Liver (tissue), 9 donors: ENCODE data around the gene DSE. TPM values are rescaled to one million over a fixed set of nuclear protein-coding genes. Genes with fewer than 3 reads are reported as not detected.
A peak's percentile ranks its signal among the peaks of the same experiment; 100 is the strongest.

Experiments
- DNase-seq: peaks from one replicate; pipeline ENCODE4 v3.0.0-alpha.2; 2017; ENCODE audit warnings: low spot score
- H3K27ac ChIP-seq, 2 donors: one replicate each; pipeline ENCODE4 v1.7.0; 2013; ENCODE audit warnings: inconsistent platforms in 2 of 2, low read length in 2 of 2, control low read depth in 1 of 2, low read depth in 1 of 2, mild to moderate bottlenecking in 1 of 2
- H3K27me3 ChIP-seq, 4 donors: one replicate each; pipeline versions ENCODE4 v1.6.1 to v1.7.0; 2013; ENCODE audit warnings: low read length in 3 of 4, inconsistent platforms in 1 of 4, mild to moderate bottlenecking in 1 of 4, moderate library complexity in 1 of 4; ENCODE audit not compliant: control insufficient read depth in 4 of 4, insufficient read depth in 4 of 4
- H3K36me3 ChIP-seq, 4 donors: one replicate each; pipeline versions ENCODE4 v1.6.1 to v1.7.0; 2013; ENCODE audit warnings: low read length in 3 of 4, mild to moderate bottlenecking in 3 of 4, low read depth in 1 of 4, moderate library complexity in 1 of 4; ENCODE audit not compliant: control insufficient read depth in 4 of 4, insufficient read depth in 3 of 4
- H3K4me1 ChIP-seq, 4 donors: one replicate each; pipeline versions ENCODE4 v1.6.1 to v1.7.0; 2013; ENCODE audit warnings: low read length in 3 of 4, mild to moderate bottlenecking in 3 of 4, moderate library complexity in 1 of 4; ENCODE audit not compliant: control insufficient read depth in 4 of 4, insufficient read depth in 4 of 4
- H3K4me3 ChIP-seq, 3 donors: one replicate each; pipeline versions ENCODE4 v1.6.1 to v1.7.0; 2013; ENCODE audit warnings: low read length in 3 of 3, control low read depth in 1 of 3, low read depth in 1 of 3, mild to moderate bottlenecking in 1 of 3
- H3K9ac ChIP-seq, 2 donors: one replicate each; pipeline ENCODE4 v1.7.0; 2013; ENCODE audit warnings: low read length in 2 of 2, mild to moderate bottlenecking in 2 of 2, moderate library complexity in 2 of 2, control low read depth in 1 of 2, low read depth in 1 of 2
- H3K9me3 ChIP-seq, 4 donors: one replicate each; pipeline versions ENCODE4 v1.6.1 to v1.7.0; 2013; ENCODE audit warnings: low read length in 3 of 4; ENCODE audit not compliant: control insufficient read depth in 4 of 4
- EGR1 ChIP-seq, 2 donors: IDR thresholded peaks; 2 replicates each; pipeline ENCODE4 v1.6.1; 2016 to 2018; ENCODE audit warnings: antibody characterized with exemption in 2 of 2, low read depth in 2 of 2
- FOXA1 ChIP-seq: IDR thresholded peaks from 2 replicates; pipeline ENCODE4 v1.6.1; 2016; ENCODE audit warnings: antibody characterized with exemption
- FOXA2 ChIP-seq: IDR thresholded peaks from 2 replicates; pipeline ENCODE4 v1.6.1; 2016; ENCODE audit warnings: antibody characterized with exemption
- GABPA ChIP-seq, 2 donors: IDR thresholded peaks in 1 of 2; conservative IDR thresholded peaks in 1 of 2; 2 replicates each; pipeline ENCODE4 v1.6.1; 2016; ENCODE audit warnings: antibody characterized with exemption in 2 of 2, mild to moderate bottlenecking in 1 of 2, moderate library complexity in 1 of 2
- HNF4A ChIP-seq, 2 donors: conservative IDR thresholded peaks; 2 replicates each; pipeline ENCODE4 v1.6.1; 2016; ENCODE audit warnings: antibody characterized with exemption in 2 of 2, mild to moderate bottlenecking in 2 of 2
- HNF4G ChIP-seq: IDR thresholded peaks from 2 replicates; pipeline ENCODE4 v1.6.1; 2016; ENCODE audit warnings: antibody characterized with exemption
- JUND ChIP-seq, 2 donors: IDR thresholded peaks; 2 replicates each; pipeline ENCODE4 v1.6.1; 2016; ENCODE audit warnings: antibody characterized with exemption in 2 of 2
- NR2F2 ChIP-seq: IDR thresholded peaks from 2 replicates; pipeline ENCODE4 v1.6.1; 2016; ENCODE audit warnings: antibody characterized with exemption
- RAD21 ChIP-seq, 2 donors: IDR thresholded peaks; 2 replicates each; pipeline ENCODE4 v1.6.1; 2016; ENCODE audit warnings: antibody characterized with exemption in 2 of 2, mild to moderate bottlenecking in 2 of 2
- RXRA ChIP-seq, 2 donors: IDR thresholded peaks; 2 replicates each; pipeline ENCODE4 v1.6.1; 2017 to 2018; ENCODE audit warnings: antibody characterized with exemption in 2 of 2, mild to moderate bottlenecking in 1 of 2
- SP1 ChIP-seq: IDR thresholded peaks from 2 replicates; pipeline ENCODE4 v1.6.1; 2018; ENCODE audit warnings: antibody characterized with exemption, mild to moderate bottlenecking
- TAF1 ChIP-seq: conservative IDR thresholded peaks from 2 replicates; pipeline ENCODE4 v1.6.1; 2016; ENCODE audit warnings: antibody characterized with exemption, mild to moderate bottlenecking
- YY1 ChIP-seq: IDR thresholded peaks from 2 replicates; pipeline ENCODE4 v1.6.1; 2016; ENCODE audit warnings: antibody characterized with exemption, mild to moderate bottlenecking
- WGBS: extraction: QIAGEN DNeasy Blood & Tissue Kit; methylation state at CpG from one replicate; pipeline ENCODE4 v1.1.7; 2013; 5-methylcytosine and 5-hydroxymethylcytosine counted together
- polyA plus RNA-seq, 2 donors: library from polyadenylated mRNA; stranded (reverse) in 1 of 2; unstranded in 1 of 2; fragments of 200-250 nt in 1 of 2; fragments of >200 nt in 1 of 2; fragmentation: Nextera tagmentation in 1 of 2; extraction: Ambion mirVana in 1 of 2; gene quantifications; one replicate each; pipeline versions ENCODE4 v1.2.1 to v1.2.3, GENCODE V29; 2013 to 2015
- total RNA-seq, 2 donors: library from RNA; depleted of rRNA; stranded (reverse); fragments of >200 nt; gene quantifications; one replicate each; pipeline ENCODE4 v1.2.3, GENCODE V29; 2014
- TF ChIP-seq, protein P1 (sequence below): fragments of 150-350 bp; IDR thresholded peaks from 2 replicates; pipeline ENCODE4 v1.5.1; 2017; ENCODE audit warnings: improper control_type of control experiment, low read depth, low read length; ENCODE audit not compliant: missing input control
- TF ChIP-seq, protein P2 (sequence below): IDR thresholded peaks from 2 replicates; pipeline ENCODE4 v1.6.1; 2016; ENCODE audit warnings: antibody characterized with exemption
- TF ChIP-seq, protein P3 (sequence below): IDR thresholded peaks from 2 replicates; pipeline ENCODE4 v1.6.1; 2016; ENCODE audit warnings: antibody characterized with exemption
- donor health status: healthy.
- donor health status: healthy.
- donor health status: healthy.
- donor health status: healthy.
- donor health status: healthy.

DSE gene
- total and polyA plus RNA-seq, 4 donors, result 5.5 to 22.8 (median 9.6) TPM

DNA sequence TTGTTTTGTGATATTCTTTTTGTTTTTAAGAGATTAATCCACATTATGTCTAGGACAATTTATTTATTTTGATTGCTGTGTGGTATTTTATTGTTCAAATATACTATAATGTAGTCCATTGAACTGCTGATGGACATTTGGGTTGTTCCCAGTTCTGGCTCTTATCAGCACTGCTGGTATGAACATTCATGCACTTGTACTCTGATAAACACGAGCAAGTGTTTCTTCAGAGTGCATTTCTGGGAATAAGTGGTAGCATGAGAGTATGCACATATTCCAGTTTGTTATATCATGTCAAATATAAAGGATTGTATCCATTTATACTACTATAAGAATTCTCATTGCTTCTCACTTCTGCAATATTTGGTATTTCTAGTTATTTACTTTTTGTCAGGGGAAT is 97.5 kb downstream of the DSE start:
- H3K4me1 ChIP-seq, result no peaks in the 10 kb centered on the region
- TF ChIP-seq NR2F2, result no peak
- no peaks in the 10 kb centered on the region for H3K36me3 ChIP-seq
- no peaks in the 10 kb centered on the region for H3K9me3 ChIP-seq
- no peak overlapping the region for H3K9ac ChIP-seq
- no peaks in the 10 kb centered on the region for H3K27me3 ChIP-seq
- no peak for DNase-seq
- WGBS, result 61% methylated on average over 1 of the region's 1 CpG
- H3K4me3 ChIP-seq, result no peak overlapping the region
- H3K27ac ChIP-seq, result no peak overlapping the region

DNA sequence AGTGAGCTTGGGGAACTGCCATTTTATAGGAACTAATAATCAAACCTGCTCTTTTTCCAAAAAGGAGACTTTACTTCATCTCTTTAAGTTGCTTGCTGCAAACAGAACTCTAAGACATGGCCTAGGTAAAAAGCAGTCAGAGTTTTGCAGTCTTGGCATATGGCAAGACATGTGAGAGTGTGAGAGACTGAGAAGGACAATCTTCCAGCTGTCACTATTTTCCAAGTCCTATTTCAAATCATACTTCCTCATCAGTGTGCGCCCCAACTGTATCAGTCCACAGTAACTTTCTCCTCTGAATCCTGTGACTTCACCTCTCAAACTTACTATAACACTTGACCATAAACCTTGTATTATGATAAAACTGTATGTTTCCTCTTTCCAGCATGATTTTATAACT is 100.8 kb downstream of the DSE start:
- Histone ChIP-seq H3K9me3 (no peaks in the 10 kb centered on the region), H3K9ac (no peak overlapping the region), H3K4me3 (no peak overlapping the region), H3K27ac (no peak overlapping the region), H3K27me3 (no peaks in the 10 kb centered on the region), H3K36me3 (no peaks in the 10 kb centered on the region), H3K4me1 (no peaks in the 10 kb centered on the region)
- 93% methylated on average over 1 of the region's 1 CpG for WGBS
- TF ChIP-seq YY1, result no peak
- no peak for TF ChIP-seq RXRA (IDR thresholded peaks at IDR 0.05)
- no peak for TF ChIP-seq NR2F2
- TF ChIP-seq JUND (IDR thresholded peaks at IDR 0.05), result no peak
- no peak for TF ChIP-seq FOXA2
- no peak for TF ChIP-seq SP1
- no peak for TF ChIP-seq GABPA (IDR thresholded peaks at IDR 0.05 in 1 of 2, conservative IDR thresholded peaks at IDR 0.05 in 1 of 2)
- DNase-seq, result no peak

DNA sequence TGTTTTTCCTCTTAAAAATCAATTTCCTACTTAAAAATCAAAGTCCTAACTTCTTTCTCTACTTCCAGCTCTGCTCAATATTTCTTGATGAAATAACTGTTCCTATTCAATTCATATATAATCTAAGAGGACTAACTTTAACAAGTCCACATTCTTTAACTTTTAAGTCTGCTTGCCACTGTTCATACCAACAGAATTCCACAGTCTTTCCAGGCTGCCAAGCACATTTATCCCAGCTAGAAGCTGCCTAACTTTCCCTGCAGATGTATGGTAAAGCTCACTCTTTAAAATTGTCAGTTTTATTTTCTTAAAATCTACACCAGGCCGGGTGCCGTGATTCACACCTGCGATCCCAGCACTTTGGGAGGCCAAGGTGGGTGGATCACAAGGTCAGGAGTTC is 102.0 kb downstream of the DSE start:
- H3K36me3 ChIP-seq, result no peaks in the 10 kb centered on the region
- no peak for DNase-seq
- 91% methylated on average over 3 of the region's 3 CpGs for WGBS

DNA sequence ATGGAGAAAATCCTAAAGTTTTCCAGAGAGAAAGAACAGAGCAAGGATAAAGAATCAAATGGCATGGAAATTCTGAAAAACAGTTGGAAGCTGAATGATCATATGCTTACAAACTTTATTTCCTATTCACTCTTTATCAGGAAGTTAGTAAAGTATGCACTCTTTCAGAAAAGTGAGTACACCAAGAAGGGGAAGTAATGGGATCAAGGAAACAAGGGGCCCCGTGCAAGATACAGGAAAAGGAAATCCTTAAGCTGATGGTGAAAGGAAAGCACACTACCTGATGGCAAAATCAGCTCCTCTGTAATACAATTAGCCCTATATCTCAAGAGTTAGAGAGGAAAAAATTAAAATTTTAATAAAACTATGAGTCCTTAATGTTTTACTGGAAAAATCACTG is 104.4 kb downstream of the DSE start:
- 45% methylated on average over 1 of the region's 1 CpG for WGBS
- no peaks in the 10 kb centered on the region for H3K27me3 ChIP-seq
- no peaks in the 10 kb centered on the region for H3K36me3 ChIP-seq
- H3K4me1 ChIP-seq, result no peaks in the 10 kb centered on the region
- no peaks in the 10 kb centered on the region for H3K9me3 ChIP-seq
- no peak overlapping the region for H3K9ac ChIP-seq
- no peak for DNase-seq
- H3K27ac ChIP-seq, result peak overlapping the region in 1 of 2 donors; percentile 31
- no peak overlapping the region for H3K4me3 ChIP-seq
- TF ChIP-seq HNF4G (no peak), GABPA (IDR thresholded peaks at IDR 0.05 in 1 of 2, conservative IDR thresholded peaks at IDR 0.05 in 1 of 2) (no peak), FOXA2 (no peak), NR2F2 (no peak), FOXA1 (no peak), TAF1 (no peak), RXRA (IDR thresholded peaks at IDR 0.05) (no peak), EGR1 (IDR thresholded peaks at IDR 0.05; ENCODE audit: low read depth in 2 of 2) (no peak), RAD21 (IDR thresholded peaks at IDR 0.05) (no peak), JUND (IDR thresholded peaks at IDR 0.05) (no peak), YY1 (no peak), SP1 (no peak), HNF4A (conservative IDR thresholded peaks at IDR 0.05) (no peak)
- TF ChIP-seq, protein P1, sequence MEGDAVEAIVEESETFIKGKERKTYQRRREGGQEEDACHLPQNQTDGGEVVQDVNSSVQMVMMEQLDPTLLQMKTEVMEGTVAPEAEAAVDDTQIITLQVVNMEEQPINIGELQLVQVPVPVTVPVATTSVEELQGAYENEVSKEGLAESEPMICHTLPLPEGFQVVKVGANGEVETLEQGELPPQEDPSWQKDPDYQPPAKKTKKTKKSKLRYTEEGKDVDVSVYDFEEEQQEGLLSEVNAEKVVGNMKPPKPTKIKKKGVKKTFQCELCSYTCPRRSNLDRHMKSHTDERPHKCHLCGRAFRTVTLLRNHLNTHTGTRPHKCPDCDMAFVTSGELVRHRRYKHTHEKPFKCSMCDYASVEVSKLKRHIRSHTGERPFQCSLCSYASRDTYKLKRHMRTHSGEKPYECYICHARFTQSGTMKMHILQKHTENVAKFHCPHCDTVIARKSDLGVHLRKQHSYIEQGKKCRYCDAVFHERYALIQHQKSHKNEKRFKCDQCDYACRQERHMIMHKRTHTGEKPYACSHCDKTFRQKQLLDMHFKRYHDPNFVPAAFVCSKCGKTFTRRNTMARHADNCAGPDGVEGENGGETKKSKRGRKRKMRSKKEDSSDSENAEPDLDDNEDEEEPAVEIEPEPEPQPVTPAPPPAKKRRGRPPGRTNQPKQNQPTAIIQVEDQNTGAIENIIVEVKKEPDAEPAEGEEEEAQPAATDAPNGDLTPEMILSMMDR, result no peak
- TF ChIP-seq, protein P2, sequence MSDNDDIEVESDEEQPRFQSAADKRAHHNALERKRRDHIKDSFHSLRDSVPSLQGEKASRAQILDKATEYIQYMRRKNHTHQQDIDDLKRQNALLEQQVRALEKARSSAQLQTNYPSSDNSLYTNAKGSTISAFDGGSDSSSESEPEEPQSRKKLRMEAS, result no peak
- TF ChIP-seq, protein P3, sequence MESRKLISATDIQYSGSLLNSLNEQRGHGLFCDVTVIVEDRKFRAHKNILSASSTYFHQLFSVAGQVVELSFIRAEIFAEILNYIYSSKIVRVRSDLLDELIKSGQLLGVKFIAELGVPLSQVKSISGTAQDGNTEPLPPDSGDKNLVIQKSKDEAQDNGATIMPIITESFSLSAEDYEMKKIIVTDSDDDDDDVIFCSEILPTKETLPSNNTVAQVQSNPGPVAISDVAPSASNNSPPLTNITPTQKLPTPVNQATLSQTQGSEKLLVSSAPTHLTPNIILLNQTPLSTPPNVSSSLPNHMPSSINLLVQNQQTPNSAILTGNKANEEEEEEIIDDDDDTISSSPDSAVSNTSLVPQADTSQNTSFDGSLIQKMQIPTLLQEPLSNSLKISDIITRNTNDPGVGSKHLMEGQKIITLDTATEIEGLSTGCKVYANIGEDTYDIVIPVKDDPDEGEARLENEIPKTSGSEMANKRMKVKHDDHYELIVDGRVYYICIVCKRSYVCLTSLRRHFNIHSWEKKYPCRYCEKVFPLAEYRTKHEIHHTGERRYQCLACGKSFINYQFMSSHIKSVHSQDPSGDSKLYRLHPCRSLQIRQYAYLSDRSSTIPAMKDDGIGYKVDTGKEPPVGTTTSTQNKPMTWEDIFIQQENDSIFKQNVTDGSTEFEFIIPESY, result no peak

More for the DNA sequence above, 102.0 kb downstream of the DSE start:
- H3K4me1 ChIP-seq, result no peaks in the 10 kb centered on the region
- no peak overlapping the region for H3K9ac ChIP-seq
- no peak overlapping the region for H3K27ac ChIP-seq
- H3K27me3 ChIP-seq, result no peaks in the 10 kb centered on the region
- no peak overlapping the region for H3K4me3 ChIP-seq
- H3K9me3 ChIP-seq, result no peaks in the 10 kb centered on the region
- TF ChIP-seq YY1 (no peak), JUND (IDR thresholded peaks at IDR 0.05) (no peak), EGR1 (IDR thresholded peaks at IDR 0.05; ENCODE audit: low read depth in 2 of 2) (no peak)
- TF ChIP-seq, protein P1, result no peak
